Measurements from ENCODE around the gene ZNRF3.
"Not testable (repeated sequence)": the region's sequence is repeated elsewhere in the genome, so short reads cannot be mapped to it uniquely, and the experiment has no call there.

Gene ZNRF3

GRCh38 chr22:29012952-29013351, 129.6 kb downstream of the ZNRF3 start:
- DNase-seq: no peak

DNA sequence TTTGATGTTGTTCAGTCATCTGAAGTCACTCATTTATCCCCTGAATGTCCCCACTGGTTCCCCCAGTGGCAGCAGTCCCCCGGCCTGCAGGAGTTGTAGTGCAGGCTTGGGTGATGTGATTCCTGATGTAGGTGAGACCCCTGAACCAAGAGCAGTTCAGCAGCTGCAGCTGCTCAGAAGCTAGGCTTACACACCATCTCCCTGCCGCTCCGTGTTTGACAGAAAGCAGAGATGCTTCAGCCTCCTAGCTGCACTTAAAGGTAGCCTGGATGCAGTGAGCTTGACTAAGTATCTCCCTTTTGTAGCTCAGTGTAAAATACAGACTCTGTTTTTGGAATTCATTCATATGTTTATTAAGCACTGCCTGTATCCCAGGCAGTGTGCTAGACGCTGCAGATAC, 130.9 kb downstream of the ZNRF3 start:
- DNase-seq: no peak

DNA sequence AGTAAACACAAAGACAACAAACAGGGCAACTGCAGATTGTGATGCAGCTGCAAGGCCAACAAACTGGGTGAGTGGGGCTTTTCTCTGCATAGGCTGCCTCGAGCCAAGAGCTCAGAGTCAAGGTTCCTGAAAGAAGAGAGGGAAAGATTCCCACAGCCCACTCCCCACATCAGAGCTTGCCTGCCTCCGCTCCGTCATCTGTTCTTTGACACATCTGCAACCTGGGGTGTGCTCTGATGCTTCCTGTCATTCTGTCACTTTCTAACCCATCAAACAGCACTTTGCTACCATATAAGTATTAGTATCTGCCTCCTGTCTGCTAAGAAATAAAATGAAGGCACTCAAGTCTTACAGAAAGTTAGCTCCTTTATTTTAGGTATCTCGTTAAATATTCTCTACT, 131.4 kb downstream of the ZNRF3 start:
- DNase-seq: no peak

- no peak for DNase-seq
Measured at GRCh38 chr22:29016067-29016938, 132.9 kb downstream of the ZNRF3 start.

DNA sequence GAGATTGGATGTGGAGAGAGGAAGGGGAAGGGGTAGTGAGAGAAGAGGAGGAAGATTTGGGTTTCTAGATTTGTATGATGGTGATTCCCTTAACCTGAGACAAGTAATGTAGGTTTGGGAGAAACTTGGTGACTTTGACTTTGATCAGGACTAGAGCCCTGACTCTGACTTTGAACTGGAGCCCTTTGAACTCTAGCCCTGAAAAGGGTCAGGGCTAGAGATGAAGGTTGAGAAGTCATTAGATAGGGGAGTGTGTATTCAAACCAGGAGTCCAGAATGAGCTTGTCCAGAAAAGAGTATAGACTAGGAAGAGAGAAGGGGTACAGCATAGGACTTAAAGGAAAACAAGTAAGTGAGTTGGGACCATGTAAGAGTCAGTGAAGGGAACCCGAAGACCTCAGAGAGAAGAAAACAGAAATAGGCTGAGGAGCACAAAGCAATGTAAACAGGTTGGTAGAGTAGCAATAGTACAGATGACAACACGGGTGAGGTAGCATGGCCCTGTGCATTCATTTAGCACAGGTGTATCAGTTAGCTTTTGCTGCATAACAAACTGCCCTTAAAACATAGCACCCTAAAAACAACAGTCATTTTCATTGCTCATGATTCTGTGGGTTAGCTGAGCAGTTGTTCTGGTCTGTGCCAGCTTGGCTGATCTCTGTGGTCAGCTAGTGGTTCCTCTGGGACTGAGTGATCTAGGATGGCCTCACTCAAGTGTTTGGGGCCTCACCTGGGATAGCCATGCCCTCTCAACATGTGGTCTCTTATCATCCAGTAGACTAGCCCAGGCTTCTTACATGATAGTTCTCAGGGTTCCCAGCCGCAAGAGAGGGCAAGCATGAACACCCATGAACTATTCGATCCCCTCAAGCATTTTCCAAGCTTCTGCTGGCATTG, 135.2 kb downstream of the ZNRF3 start:
- DNase-seq: no peak

- no peak for DNase-seq
Measured at GRCh38 chr22:29022101-29022817, 138.9 kb downstream of the ZNRF3 start.

DNA sequence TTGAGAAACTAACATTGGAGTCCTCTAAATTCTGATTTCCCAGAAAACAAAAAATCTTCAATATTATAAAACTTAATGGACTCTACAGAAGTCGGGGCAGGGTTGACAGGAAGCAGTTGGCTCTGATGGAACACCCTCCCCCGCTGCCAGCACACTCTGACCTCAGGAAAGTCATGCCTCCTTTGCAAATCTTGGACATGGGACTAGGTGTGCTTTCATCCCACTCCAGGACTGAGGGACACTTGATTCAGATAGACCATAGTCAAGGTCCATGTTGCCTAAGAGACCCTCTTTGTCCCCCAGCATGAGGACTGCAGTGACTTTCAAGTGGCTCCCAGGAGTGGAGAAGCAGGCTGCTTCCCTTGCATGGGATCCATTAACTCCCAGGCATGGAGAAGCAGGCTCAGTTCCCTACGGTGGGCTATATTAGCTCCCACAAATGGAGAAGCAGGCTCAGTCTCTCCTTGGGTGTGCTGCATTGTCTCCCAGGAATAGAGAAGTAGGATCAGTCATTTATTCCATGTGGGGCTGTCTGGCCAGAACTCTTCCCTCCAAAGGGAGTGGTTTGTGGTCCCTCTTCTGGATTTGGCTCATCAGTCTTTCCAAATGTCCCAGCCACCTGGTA, 139.9 kb downstream of the ZNRF3 start:
- DNase-seq: no peak

GRCh38 chr22:29026579-29026978, 143.2 kb downstream of the ZNRF3 start:
- no peak for DNase-seq

- DNase-seq: no peak
Measured at GRCh38 chr22:29028468-29028867, 145.1 kb downstream of the ZNRF3 start.

DNA sequence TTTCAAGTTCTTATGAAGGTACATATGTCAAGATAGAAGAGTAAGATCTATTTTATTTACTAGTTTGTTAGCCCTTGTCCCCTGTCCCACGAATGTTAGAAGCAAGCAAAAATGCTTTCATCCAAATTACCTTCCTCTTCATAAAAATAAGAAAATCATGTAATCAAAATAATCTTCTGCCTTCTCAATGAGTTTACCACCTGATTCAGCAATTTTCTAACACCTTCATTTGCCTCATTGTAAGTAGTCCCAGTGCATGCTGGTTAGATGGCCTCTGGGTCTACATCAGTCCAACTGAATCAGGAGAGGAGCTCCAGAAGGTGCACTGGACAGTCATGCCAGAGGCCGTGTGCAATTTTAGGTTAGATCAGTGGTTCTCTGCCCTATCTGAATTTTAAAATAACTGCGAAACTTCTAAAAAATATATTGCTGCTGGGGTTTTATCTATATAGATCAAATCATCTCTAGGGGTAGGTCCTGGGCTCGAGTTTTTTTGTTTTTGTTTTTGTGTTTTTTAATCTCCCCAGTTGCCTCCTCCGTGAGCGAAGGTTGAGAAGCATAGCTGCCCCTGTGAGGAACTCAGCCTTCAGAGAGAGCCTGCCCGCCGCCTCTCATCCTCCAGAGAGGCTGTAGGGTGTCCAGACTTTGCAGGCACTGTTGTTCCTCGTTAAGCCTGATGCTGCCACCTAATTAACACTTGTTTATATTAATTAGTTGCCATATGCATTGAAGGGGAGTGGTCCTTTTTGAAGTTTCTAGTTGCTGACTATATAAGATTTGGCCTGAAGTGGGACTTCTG, 146.0 kb downstream of the ZNRF3 start:
- no peak for DNase-seq

- no peak for DNase-seq
Measured at GRCh38 chr22:29030016-29030617, 146.7 kb downstream of the ZNRF3 start.

DNA sequence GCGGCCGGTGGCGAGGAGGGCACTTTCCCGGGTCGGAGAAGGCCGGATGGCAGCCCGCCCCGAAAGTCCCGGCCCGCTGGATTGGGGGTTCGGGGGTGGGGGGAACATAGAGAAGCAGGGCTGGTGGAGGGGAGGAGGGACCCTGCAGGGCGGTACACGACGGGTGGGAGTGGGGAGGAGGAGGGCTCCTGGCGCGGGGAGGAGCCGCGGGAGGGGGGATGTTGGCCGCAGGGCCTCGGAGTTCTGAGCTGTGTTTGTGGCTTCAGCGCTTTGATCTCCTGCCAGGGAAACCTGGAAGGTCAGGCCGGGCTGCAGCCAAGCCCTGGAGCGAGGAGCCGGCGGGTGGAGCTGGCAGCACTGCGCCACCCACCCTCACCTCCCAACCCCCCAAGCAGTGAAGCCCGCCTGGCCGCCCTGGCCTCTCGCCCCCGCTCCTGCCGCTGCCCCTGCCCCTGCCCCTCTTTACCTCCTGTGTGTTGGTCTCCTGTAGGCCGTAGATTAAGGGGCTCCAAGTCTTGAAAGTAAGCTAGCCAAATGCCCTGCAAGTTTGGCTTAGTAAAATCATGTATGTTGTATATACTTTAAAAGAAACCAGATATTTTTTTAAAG, 147.3 kb downstream of the ZNRF3 start:
- DNase-seq: no peak

DNA sequence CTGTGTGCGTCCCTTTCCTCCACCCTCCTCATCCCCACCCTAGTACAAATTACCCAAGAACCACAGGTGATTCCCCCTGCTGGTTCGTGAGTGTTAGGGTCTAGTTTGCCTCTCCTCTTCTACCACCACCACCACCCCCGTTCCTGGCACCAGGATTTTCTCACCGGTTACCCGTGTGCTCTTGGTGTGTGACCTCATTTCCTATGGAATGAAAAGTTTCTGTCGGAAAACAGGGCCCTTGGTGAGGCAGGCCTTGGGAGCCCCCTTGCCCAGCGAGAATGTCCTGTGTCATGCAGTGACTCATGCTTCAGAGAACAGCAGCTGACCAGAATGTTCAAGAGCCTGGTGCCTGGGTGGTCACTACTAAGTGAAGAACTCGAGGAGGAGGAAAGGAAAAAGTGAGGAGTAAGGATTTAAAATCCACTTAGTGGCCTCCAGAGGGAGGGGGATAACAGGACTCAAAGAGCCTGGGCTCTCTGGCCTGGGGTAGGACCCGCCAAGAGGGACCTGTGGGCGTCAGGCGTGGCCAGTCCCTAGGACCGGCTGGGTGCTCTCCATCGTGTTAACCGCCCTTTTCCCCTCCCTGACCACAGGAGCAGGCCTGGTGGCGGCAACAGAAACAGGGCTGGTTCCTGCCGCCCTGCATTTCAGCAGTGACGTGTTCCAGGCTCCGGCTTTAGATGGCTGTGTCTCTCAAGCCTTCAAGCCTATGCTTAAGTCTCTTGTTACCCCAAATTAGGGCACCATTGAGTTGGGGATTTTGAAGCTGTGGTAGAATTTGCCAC, 148.0 kb downstream of the ZNRF3 start:
- DNase-seq: no peak

GRCh38 chr22:29032014-29032475, 148.7 kb downstream of the ZNRF3 start:
- DNase-seq: no peak

DNA sequence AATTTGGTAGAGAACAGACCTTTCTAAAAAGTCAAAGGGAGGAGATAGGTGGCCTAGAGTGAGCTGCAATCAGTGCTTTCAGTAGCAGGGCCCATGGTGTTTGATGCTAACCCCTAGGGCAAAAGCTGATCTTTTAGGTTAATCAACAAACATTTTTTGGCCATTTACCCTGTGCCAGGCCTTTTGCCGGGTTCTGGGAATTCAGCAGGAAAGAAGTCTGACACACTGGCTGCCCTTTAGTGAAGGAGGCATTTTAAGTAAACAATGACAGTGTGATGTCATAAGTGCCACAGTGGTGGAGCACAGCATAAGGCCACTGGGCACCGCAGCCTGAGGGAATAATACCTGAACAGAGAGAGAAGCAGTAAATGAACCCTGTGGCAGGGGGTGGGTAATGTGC, 149.2 kb downstream of the ZNRF3 start:
- no peak for DNase-seq

GRCh38 chr22:29037340-29037932, 154.1 kb downstream of the ZNRF3 start:
- no peak for DNase-seq

DNA sequence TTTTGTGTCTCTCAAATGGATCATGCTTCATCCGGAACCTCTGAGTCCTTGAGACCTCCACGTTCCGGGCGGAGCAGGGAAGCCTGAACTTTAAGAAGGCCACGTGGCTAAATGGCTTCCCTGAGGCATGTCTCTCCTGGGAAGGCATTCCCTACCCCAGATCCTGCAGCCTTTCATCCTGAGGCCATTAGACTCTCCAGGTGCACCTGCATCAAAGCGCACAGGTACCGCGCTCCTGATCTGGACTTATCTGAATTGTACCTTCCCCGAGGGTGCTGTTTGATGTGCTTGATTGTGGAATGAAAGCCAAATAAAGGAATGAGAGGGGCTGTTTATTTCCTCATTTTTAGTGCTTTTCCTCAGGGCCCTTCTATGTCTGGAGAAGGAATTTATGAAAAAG, 155.8 kb downstream of the ZNRF3 start:
- no peak for DNase-seq

DNA sequence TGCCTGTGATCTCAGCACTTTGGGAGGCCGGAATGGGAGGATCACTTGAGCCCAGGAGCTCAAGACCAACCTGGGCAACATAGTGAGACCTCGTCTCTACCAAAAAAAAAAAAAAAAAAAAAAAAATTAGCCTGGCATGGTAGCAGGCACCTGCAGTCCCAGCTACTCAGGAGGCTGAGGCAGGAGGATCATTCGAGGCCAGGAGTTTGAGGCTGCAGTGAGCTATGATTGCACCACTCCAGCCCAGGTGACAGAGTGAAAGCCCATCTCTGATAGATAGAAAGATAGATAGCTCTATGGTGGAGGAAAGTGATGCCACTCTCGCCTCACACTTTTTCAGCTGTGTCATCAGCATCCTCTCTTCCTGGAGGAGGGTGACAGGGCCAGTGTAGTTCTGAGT, 156.3 kb downstream of the ZNRF3 start:
- not testable (repeated sequence) for DNase-seq

Measured in CD4-positive, alpha-beta T cell treated with Interleukin-17A for 4 hours (primary cell).